Brain microvascular endothelial cell (primary cell): ENCODE data around the gene WDFY4.

Experiments
- DNase-seq: peaks from one replicate; pipeline ENCODE4 v3.0.0-alpha.2; 2020
- H3K27ac ChIP-seq: fragments of 250-450 bp; sonication (Bioruptor Pico); 2 replicates; pipeline ENCODE4 v1.5.1; 2020; ENCODE audit warnings: mild to moderate bottlenecking, moderate library complexity
- H3K27me3 ChIP-seq: fragments of 250-450 bp; sonication (Bioruptor Pico); replicated peaks from 2 replicates; pipeline ENCODE4 v1.5.1; 2020; ENCODE audit warnings: mild to moderate bottlenecking
- H3K36me3 ChIP-seq: fragments of 250-450 bp; sonication (Bioruptor Pico); replicated peaks from 2 replicates; pipeline ENCODE4 v1.5.1; 2020; ENCODE audit warnings: mild to moderate bottlenecking
- H3K4me3 ChIP-seq: 2 replicates; pipeline ENCODE4 v1.5.1; 2011; ENCODE audit warnings: low read depth, mild to moderate bottlenecking, control low read depth, low read length, moderate library complexity
- CTCF ChIP-seq: IDR thresholded peaks from 2 replicates; pipeline ENCODE4 v1.5.1; 2011; ENCODE audit warnings: low read depth, mild to moderate bottlenecking, moderate library complexity, low read length, control low read depth, inconsistent platforms; ENCODE audit errors: missing control alignments
- in situ Hi-C: cut with HindIII; loops from 2 replicates; pipeline ENCODE4 v1.10.0; 2017; ENCODE audit warnings: low sequenced_read_pairs, low pct_ligation_motif_present

The WDFY4 gene

GRCh38 chr10:48748573-48748972 is 63.9 kb downstream of the WDFY4 start:
- Histone ChIP-seq H3K27me3 (no peaks in the 10 kb centered on the region), H3K36me3 (no peaks in the 10 kb centered on the region), H3K27ac (no peak overlapping the region), H3K4me3 (no peak overlapping the region)
- no peak for TF ChIP-seq CTCF
- DNase-seq: no peak
- in situ Hi-C loops: no loop called here

GRCh38 chr10:48749254-48749787 is 64.6 kb downstream of the WDFY4 start:
- H3K36me3 ChIP-seq: no peaks in the 10 kb centered on the region
- no peak for TF ChIP-seq CTCF
- in situ Hi-C loops: no loop called here
- H3K27ac ChIP-seq: no peak overlapping the region
- no peak for DNase-seq
- no peak overlapping the region for H3K4me3 ChIP-seq
- no peaks in the 10 kb centered on the region for H3K27me3 ChIP-seq

GRCh38 chr10:48750019-48750418 is 65.3 kb downstream of the WDFY4 start:
- Histone ChIP-seq H3K27me3 (no peaks in the 10 kb centered on the region), H3K4me3 (no peak overlapping the region), H3K27ac (no peak overlapping the region), H3K36me3 (no peaks in the 10 kb centered on the region)
- in situ Hi-C loops: no loop called here
- TF ChIP-seq CTCF: no peak
- DNase-seq: no peak

- no peak for TF ChIP-seq CTCF
- no peak for DNase-seq
- no peak overlapping the region for H3K27ac ChIP-seq
- in situ Hi-C loops: no loop called here
- no peaks in the 10 kb centered on the region for H3K36me3 ChIP-seq
- H3K4me3 ChIP-seq: no peak overlapping the region
- H3K27me3 ChIP-seq: no peaks in the 10 kb centered on the region
Measured at GRCh38 chr10:48750991-48751390, 66.3 kb downstream of the WDFY4 start.

- Histone ChIP-seq H3K27me3 (no peaks in the 10 kb centered on the region), H3K4me3 (no peak overlapping the region), H3K36me3 (no peaks in the 10 kb centered on the region), H3K27ac (no peak overlapping the region)
- in situ Hi-C loops: no loop called here
- TF ChIP-seq CTCF: no peak
- DNase-seq: no peak
Measured at GRCh38 chr10:48751730-48752129, 67.1 kb downstream of the WDFY4 start.

GRCh38 chr10:48758411-48758810 is 73.7 kb downstream of the WDFY4 start:
- in situ Hi-C loops: no loop called here
- Histone ChIP-seq H3K36me3 (no peaks in the 10 kb centered on the region), H3K27ac (no peak overlapping the region), H3K27me3 (peaks cover 5% of the 10 kb centered on the region), H3K4me3 (no peak overlapping the region)
- DNase-seq: no peak
- TF ChIP-seq CTCF: no peak
